SKM-1 treated with dmso at 0.1 percent for 144 hours (cell line): ENCODE results near the gene CAMTA1.

Experiments used
- DNase-seq: peaks from one replicate; lab custom pipeline; 2025; ENCODE audit not compliant: unreplicated experiment; lab: John Stamatoyannopoulos, UW

CAMTA1 gene

DNA sequence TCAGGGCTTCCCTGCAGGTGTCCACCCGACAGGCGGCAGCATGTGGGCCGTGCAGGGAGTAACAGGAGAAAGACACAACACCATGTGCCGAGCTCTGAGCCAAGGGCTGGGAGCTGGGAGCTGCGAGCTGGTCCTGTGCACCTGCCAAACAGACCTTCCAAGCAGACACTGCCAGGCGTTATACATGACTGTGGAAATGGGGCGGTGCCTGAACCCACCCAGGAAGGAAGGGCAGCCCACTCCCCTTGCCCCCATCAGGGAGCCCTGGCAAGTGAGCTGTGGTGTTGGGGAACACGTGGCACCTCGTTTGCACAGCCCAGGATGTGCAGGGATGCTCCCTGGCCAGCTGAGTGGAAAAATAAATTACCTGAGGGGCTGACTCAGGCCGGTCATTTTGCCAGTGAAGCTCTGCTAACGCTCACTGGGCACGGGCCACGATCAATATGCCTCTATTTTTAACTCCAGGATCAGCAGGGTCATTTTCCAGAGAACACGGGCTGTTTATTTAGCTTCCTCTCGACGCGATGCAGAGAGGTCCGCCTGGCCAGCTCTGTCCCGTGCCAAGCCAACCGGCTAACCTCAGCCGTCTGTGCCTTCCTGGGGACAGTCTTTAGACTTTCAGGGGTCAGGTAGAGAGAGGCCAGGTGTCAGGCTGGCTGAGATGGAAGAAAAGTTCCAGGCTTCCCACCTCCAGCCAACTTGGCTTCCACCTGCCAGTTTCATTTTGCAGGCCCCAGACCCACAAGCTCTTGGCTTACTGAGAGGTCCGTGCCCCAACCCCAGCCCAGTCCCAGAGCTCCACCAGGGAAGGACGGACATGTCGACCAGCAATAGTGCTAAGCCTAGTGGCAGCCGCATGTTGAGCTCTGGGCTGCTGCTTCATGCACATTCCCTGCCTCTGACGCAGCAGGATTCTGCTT lies 789.1 kb downstream of the CAMTA1 start:
- DNase-seq: no peak

- no peak for DNase-seq
Measured at GRCh38 chr1:7575041-7575400, 789.8 kb downstream of the CAMTA1 start.

DNA sequence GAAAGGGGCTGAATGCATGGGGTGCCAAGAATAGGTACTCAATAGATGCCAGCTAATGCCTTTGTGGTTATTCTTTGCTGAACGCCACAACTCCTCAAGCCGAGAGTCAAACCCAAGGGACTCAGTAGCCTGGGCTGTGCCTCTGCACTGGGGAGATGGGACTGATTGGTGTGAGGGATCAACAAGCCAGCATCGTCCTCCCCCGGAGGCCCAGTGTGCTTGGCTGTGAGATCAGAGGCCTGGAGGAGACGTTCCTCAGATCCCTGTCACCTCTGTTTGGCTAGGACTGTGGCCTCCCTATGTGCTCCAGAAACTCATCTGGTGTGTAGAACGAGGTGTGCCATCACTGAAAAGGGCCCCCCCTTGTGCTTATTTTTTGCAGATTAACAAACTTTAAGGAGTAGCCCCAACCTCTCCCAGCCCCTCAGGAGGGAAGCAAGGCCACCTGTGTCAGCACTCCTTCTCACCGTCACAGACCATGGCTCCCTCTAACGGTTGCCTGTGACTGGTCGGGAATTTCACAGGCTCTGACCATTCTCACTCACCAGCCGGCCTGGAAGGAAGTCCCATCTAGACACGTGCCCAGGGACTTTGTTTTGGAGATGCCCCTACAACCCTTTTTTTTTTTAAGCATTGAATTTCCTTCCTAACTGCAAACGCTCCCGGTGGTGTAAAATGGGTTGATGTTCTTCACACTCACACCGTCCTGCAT lies 791.8 kb downstream of the CAMTA1 start:
- no peak for DNase-seq

GRCh38 chr1:7578206-7578605 lies 793.0 kb downstream of the CAMTA1 start:
- no peak for DNase-seq

GRCh38 chr1:7579016-7579415 lies 793.8 kb downstream of the CAMTA1 start:
- no peak for DNase-seq

DNA sequence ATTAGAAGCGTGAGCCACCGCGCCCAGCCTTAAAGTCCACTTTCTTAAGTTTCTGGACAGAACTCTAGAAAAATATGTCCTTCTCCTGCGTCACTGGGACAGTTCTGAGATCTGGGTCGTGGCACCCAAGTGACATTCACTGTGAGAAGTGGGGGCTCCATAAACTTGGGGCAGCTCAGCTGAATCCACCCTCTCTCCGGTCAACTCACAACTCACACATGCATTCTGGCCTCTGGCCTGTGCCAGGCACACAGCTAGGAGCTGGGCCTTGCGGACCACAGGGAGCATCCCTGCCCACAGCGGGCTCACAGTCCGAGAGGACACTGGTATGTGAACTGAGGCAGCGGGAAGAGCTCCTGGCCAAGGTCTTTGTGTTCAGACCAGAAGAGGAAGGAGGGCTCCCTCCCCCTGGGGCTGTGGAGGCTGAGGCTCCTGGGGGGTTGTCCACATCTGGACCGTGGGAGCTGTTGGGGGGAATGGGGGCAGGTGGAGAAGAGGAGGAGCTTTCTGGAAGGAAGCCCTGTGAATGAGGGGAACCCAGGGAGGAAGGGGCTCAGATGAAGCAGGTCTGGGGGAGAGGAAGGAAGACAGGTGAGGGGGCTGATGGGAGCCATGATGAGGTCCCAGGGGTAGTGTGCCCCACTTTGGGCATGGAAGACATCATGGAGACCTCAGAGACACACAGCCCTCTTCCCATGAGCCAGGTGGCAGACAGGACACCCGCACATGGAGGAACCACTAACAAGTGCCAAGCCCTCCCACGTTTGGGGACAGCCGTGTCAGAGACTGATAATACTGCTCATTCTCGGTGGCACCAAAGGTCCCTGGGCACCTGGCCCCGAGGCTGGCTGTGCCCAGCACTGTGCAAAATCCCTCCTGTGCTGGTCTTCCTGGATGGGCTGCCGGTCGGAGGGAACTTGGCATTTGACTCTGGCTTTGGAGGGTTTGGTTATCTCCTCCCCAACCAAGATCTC lies 794.9 kb downstream of the CAMTA1 start:
- DNase-seq: no peak

GRCh38 chr1:7580923-7581753 lies 795.9 kb downstream of the CAMTA1 start:
- DNase-seq: no peak

- no peak for DNase-seq
Measured at GRCh38 chr1:7581754-7582459, 796.7 kb downstream of the CAMTA1 start.

- no peak for DNase-seq
Measured at GRCh38 chr1:7582460-7582972, 797.3 kb downstream of the CAMTA1 start.

- no peak for DNase-seq
Measured at GRCh38 chr1:7583291-7584096, 798.2 kb downstream of the CAMTA1 start.

- DNase-seq: no peak
Measured at GRCh38 chr1:7584157-7584556, 798.9 kb downstream of the CAMTA1 start.

- DNase-seq: no peak
Measured at GRCh38 chr1:7584643-7585042, 799.4 kb downstream of the CAMTA1 start.

DNA sequence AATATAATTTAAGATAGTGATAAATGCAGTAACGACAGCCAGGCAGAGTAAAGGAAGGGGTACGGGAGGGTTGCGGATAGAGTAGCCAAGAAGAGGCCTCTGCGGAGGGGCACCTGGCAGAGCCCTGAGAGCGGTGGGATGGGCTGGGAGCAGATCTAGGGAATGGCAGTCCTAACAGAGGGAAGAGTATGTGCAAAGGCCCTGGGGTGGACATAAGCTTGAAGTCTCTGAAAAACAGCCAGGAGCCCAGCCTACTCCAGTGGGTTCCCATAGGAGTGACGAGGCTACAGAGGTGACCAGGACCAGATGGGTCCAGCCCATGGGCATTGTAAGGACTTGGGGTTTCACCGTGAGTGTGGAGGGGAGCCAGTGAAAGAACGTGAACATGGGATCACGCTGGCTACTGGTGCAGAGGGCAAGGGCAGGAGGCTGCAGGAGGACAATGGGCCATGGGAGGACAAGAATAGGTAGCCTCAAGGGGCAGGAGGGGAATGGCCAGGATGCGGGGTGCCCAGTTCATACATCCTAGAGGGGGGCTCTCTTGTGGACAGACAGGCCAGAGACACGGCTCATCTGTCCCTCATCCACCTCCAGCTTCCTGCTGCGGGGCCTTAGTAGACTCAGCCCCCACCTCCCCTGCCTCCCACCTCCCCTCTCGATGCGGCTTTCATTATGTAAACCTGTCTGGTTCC lies 800.1 kb downstream of the CAMTA1 start:
- DNase-seq: no peak

DNA sequence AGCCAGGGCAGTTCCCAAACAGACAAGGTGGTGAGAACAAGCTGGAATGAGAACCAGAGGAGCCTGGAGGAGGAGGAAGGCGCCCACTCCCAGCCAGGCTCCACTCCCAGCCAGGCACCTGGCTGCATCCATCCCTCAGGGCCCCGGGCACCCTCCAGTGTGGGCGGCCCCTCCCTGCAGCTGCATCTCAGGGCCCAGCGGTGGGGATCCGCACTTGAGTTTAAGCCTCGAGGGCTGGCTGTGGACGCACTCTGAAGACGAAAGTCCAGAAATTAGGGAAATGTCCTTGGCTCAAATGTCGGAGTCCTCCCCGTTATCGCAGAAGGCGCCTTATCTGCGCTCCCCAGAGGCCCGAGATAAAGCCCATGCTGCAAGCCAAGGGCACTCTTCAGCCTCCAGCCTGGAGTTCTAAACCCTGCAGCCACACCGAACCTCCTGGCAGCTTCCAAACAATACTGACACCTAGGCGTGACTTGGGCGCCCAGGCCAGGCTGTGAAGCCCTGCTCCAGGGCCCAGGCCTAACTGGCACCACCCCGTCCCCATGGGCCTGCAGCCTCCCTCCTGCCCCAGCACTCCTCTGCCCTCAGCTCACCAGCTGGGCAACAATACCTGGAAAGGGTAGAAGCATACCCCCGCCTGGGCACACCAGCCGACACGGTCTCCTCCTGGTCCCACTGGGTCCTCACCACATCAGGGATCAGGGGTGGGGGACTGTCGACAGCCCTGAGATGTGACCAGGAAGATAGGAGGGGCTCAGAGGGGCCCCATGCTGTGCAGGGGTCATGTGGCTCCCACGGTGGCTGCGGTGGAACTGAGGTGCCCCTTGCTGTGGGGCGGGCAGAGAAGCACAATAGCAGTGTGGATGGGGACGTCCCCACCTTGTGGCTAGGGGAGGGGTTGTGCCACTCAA lies 801.0 kb downstream of the CAMTA1 start:
- DNase-seq: no peak

- no peak for DNase-seq
Measured at GRCh38 chr1:7587108-7587772, 802.0 kb downstream of the CAMTA1 start.

- DNase-seq: no peak
Measured at GRCh38 chr1:7587773-7588456, 802.7 kb downstream of the CAMTA1 start.
